ENCODE measurements around the gene PHTF2. TPM values are rescaled to one million over a fixed set of nuclear protein-coding genes. Genes with fewer than 3 reads are reported as not detected.

PHTF2 gene
- polyA plus RNA-seq, 1 of the 3 experiments (the other 2 are of a cell fraction), result 21.2 TPM

DNA sequence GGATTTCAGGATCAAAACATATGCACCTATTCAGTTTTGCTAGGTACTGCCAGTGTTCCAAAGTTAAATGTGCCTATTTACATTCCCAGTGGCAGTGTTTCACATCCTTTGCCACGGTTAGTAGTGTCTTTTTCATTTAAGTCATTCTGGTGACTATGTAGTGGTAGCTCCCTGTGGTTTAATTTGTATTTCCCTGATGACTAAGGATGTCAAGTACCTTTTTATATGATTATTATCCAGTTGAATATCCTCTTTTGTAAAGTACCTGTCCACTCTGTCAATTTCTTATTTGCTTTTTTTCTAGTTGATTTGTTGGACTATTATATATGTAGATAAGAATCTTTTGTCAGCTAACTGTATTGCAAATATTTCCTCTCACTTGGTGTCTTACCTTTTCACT, 45.4 kb upstream of the PHTF2 start:
- DNase-seq, result no peak
- H3K27ac ChIP-seq (ENCODE audit: low read depth in 2 of 2, low read length in 1 of 2), result no peak overlapping the region
- peaks cover 20% of the 10 kb centered on the region; the same call in 1 of the 2 replicates for H3K79me2 ChIP-seq (ENCODE audit: insufficient read depth)
- no peak for TF ChIP-seq RXRA (IDR thresholded peaks at IDR 0.05; ENCODE audit: borderline replicate concordance, low read depth)
- no peak for TF ChIP-seq SIN3A (IDR thresholded peaks at IDR 0.05; ENCODE audit: borderline replicate concordance, low read depth, low read length)
- TF ChIP-seq POLR2AphosphoS5 (IDR thresholded peaks at IDR 0.05; ENCODE audit: low read depth, low read length), result no peak
- no peak for TF ChIP-seq TAF1 (IDR thresholded peaks at IDR 0.05; ENCODE audit: borderline replicate concordance, low read depth, low read length)
- TF ChIP-seq, protein P1, sequence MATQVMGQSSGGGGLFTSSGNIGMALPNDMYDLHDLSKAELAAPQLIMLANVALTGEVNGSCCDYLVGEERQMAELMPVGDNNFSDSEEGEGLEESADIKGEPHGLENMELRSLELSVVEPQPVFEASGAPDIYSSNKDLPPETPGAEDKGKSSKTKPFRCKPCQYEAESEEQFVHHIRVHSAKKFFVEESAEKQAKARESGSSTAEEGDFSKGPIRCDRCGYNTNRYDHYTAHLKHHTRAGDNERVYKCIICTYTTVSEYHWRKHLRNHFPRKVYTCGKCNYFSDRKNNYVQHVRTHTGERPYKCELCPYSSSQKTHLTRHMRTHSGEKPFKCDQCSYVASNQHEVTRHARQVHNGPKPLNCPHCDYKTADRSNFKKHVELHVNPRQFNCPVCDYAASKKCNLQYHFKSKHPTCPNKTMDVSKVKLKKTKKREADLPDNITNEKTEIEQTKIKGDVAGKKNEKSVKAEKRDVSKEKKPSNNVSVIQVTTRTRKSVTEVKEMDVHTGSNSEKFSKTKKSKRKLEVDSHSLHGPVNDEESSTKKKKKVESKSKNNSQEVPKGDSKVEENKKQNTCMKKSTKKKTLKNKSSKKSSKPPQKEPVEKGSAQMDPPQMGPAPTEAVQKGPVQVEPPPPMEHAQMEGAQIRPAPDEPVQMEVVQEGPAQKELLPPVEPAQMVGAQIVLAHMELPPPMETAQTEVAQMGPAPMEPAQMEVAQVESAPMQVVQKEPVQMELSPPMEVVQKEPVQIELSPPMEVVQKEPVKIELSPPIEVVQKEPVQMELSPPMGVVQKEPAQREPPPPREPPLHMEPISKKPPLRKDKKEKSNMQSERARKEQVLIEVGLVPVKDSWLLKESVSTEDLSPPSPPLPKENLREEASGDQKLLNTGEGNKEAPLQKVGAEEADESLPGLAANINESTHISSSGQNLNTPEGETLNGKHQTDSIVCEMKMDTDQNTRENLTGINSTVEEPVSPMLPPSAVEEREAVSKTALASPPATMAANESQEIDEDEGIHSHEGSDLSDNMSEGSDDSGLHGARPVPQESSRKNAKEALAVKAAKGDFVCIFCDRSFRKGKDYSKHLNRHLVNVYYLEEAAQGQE (IDR thresholded peaks at IDR 0.05; ENCODE audit: low read depth, low read length), result no peak
- TF ChIP-seq RFX5 (IDR thresholded peaks at IDR 0.05; ENCODE audit: low read length), result no peak
- no peak for TF ChIP-seq RAD21 (IDR thresholded peaks at IDR 0.05; ENCODE audit: low read length)
- no peak for TF ChIP-seq SMC3 (IDR thresholded peaks at IDR 0.05; ENCODE audit: low read depth, low read length)
- TF ChIP-seq, protein P2, sequence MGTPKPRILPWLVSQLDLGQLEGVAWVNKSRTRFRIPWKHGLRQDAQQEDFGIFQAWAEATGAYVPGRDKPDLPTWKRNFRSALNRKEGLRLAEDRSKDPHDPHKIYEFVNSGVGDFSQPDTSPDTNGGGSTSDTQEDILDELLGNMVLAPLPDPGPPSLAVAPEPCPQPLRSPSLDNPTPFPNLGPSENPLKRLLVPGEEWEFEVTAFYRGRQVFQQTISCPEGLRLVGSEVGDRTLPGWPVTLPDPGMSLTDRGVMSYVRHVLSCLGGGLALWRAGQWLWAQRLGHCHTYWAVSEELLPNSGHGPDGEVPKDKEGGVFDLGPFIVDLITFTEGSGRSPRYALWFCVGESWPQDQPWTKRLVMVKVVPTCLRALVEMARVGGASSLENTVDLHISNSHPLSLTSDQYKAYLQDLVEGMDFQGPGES (IDR thresholded peaks at IDR 0.05; ENCODE audit: low read depth, low read length), result no peak
- no peak for TF ChIP-seq ELF1 (IDR thresholded peaks at IDR 0.05)
- TF ChIP-seq, protein P3, sequence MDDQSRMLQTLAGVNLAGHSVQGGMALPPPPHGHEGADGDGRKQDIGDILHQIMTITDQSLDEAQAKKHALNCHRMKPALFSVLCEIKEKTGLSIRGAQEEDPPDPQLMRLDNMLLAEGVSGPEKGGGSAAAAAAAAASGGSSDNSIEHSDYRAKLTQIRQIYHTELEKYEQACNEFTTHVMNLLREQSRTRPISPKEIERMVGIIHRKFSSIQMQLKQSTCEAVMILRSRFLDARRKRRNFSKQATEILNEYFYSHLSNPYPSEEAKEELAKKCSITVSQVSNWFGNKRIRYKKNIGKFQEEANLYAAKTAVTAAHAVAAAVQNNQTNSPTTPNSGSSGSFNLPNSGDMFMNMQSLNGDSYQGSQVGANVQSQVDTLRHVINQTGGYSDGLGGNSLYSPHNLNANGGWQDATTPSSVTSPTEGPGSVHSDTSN (IDR thresholded peaks at IDR 0.05), result no peak
- TF ChIP-seq EP300 (IDR thresholded peaks at IDR 0.05; ENCODE audit: borderline replicate concordance in 1 of 2, low read depth in 1 of 2, low read length in 1 of 2), result no peak
- TF ChIP-seq, protein P4, sequence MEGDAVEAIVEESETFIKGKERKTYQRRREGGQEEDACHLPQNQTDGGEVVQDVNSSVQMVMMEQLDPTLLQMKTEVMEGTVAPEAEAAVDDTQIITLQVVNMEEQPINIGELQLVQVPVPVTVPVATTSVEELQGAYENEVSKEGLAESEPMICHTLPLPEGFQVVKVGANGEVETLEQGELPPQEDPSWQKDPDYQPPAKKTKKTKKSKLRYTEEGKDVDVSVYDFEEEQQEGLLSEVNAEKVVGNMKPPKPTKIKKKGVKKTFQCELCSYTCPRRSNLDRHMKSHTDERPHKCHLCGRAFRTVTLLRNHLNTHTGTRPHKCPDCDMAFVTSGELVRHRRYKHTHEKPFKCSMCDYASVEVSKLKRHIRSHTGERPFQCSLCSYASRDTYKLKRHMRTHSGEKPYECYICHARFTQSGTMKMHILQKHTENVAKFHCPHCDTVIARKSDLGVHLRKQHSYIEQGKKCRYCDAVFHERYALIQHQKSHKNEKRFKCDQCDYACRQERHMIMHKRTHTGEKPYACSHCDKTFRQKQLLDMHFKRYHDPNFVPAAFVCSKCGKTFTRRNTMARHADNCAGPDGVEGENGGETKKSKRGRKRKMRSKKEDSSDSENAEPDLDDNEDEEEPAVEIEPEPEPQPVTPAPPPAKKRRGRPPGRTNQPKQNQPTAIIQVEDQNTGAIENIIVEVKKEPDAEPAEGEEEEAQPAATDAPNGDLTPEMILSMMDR (IDR thresholded peaks at IDR 0.05), result no peak
- TF ChIP-seq FOXM1 (IDR thresholded peaks at IDR 0.05; ENCODE audit: low read depth), result no peak
- no peaks in the 10 kb centered on the region for H3K9me2 ChIP-seq
- H3F3A ChIP-seq (replicated peaks; ENCODE audit: insufficient read depth), result no peaks in the 10 kb centered on the region
- H4K20me1 ChIP-seq (ENCODE audit: insufficient read depth), result no peaks in the 10 kb centered on the region
- no peak overlapping the region for H3K9ac ChIP-seq
- no peaks in the 10 kb centered on the region for H3K27me3 ChIP-seq (ENCODE audit: insufficient read depth)
- peaks cover 3 to 6% of the 10 kb centered on the region in 2 experiments; a peak in 2 of 4 replicates for H3K4me1 ChIP-seq (ENCODE audit: control insufficient read depth in 1 of 2, insufficient read depth in 2 of 2, low read depth in 1 of 2, low read length in 1 of 2)
- ChIA-PET POLR2A (no interaction called here), CTCF (interaction anchor here (1.2 to 12.4 kb wide), 5 partner anchors 9 to 99 kb away, joined by 3 to 392 read pairs (median 4); partner anchors contain the start of gene RSBN1L)
- no peak overlapping the region for H3K4me3 ChIP-seq (ENCODE audit: low read depth in 2 of 2, low read length in 1 of 2)
- no peaks in the 10 kb centered on the region for H3K9me3 ChIP-seq
- no peak overlapping the region for H3K4me2 ChIP-seq
- H3K36me3 ChIP-seq (replicated peaks in 1 of 2; ENCODE audit: control insufficient read depth in 1 of 2, insufficient read depth in 2 of 2, low read length in 1 of 2), result peaks cover 19 to 22% of the 10 kb centered on the region in 2 experiments
- no peak overlapping the region for H2AFZ ChIP-seq (ENCODE audit: low read depth)
- WGBS (ENCODE audit: low lambda C conversion rate), result 71% methylated on average over 1 of the region's 1 CpG
